ENCODE results near the gene PPP1R11.

PPP1R11 gene

DNA sequence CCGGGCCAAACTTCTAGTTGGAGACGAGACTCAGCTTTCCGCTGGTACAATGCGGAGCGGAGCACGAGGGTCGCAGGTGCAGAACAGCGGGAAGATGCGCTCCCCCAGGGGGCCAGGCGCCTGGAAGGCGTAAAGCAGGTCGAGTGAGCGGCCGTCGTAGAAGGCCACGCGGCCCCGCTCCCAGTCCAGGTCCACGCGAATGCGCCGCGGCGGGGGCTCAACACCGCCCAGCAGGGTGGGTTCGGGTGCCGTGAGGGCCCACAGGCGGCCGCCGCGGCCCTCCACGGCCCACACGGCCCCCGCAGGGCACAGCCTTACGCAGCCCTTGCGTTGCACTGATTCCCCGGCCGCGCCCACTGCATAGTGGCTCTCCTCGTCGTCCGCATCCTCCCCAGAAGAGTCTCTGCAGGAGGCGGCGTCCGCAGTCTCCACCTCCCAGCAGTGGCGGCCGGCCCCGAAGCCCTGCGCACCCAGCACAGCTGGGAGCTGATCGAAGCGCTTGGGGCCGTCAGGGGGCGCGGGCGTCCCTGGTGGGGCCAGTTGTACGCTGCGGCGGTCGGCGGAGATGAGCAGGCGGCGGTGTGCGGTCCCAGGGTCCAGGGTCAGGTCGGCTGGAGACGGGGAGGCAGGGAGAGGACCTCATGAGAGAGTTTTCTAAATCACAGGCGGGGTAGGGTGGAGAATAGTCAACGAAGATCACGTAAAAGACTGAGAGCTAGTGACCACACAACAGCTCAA, 4.3 kb downstream of the PPP1R11 start:
- Mint-ChIP-seq H3K27me3 (peaks cover 50 to 63% of the 10 kb centered on the region in 2 donors), H3K4me3 (peak overlapping the region in 1 of 2 donors; percentile 20), H3K4me1 (ENCODE audit: low read depth in 2 of 2) (peaks cover 47 to 53% of the 10 kb centered on the region in 2 donors), H3K27ac (no peak overlapping the region), H3K9me3 (no peaks in the 10 kb centered on the region), H3K36me3 (ENCODE audit: insufficient read depth) (peaks cover 51% of the 10 kb centered on the region)
- no peak for DNase-seq
- ATAC-seq (replicated peaks), result no peak

DNA sequence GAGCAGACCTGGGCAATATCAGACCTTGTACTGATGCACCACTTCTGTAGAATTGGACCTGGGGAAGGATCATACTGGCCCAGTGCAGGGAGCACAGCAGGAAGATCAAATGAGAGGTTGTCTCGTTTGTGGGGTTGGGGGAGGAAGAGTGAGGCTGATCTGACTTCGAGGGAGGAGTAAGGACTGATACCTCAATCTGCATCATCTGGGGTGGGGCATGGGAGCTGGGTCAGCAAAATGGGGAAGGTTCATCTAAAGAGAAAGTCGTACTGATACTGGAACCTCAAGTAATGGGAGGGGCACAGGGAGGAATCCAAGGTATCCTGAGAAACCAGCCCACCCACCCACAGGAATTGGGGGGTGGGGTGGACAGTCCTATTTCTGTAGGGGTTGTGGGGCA, 4.9 kb downstream of the PPP1R11 start:
- Mint-ChIP-seq H3K4me3 (no peak overlapping the region), H3K27me3 (peaks cover 56 to 70% of the 10 kb centered on the region in 2 donors), H3K36me3 (ENCODE audit: insufficient read depth) (peaks cover 48% of the 10 kb centered on the region), H3K4me1 (ENCODE audit: low read depth in 2 of 2) (peaks cover 46 to 53% of the 10 kb centered on the region in 2 donors), H3K9me3 (no peaks in the 10 kb centered on the region), H3K27ac (no peak overlapping the region)
- DNase-seq (no peak), ATAC-seq (replicated peaks) (no peak)

DNA sequence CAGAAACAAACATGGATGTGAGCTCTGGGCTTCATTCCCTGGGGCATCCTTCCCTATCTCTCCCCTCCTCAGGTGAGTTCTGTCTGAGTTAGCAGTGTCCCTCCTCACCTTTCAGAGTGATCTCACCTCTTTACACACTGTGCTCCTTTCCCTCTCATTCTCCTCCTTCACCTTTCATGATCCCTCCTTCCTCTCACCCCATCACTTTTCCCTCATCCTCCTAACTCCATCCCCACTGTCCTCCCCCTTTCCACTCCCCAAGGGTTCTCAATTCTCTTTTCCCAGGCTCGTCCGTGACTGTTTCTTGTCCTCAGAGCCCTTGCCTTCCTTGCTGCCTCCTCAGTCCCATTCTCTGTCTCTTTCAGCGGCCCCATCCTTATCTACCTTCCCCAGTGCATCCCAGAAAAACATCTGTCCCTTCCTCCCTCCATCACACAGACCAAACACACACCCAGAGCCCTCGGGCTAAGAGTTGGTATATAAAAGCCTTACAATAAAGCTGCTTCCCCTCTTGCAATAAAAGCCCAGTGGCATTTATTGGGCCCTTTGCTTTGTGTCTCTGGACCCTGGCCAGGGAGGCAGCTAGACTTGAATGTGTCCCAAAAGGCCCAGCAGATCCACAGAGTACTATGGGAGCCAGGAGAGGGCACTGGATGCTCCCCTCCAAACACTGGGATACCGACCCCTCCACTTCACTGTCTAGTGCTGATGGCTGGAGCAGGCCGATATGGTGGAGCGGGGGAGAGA, 6.7 kb downstream of the PPP1R11 start:
- no peaks in the 10 kb centered on the region for H3K9me3 Mint-ChIP-seq
- ATAC-seq (replicated peaks) (no peak), DNase-seq (no peak)
- peaks cover 62 to 71% of the 10 kb centered on the region in 2 donors for H3K27me3 Mint-ChIP-seq
- no peak overlapping the region for H3K27ac Mint-ChIP-seq
- H3K36me3 Mint-ChIP-seq (ENCODE audit: insufficient read depth), result peaks cover 34% of the 10 kb centered on the region
- H3K4me3 Mint-ChIP-seq, result peak overlapping the region; percentile 38 to 70
- peaks cover 41 to 42% of the 10 kb centered on the region in 2 donors for H3K4me1 Mint-ChIP-seq (ENCODE audit: low read depth in 2 of 2)

DNA sequence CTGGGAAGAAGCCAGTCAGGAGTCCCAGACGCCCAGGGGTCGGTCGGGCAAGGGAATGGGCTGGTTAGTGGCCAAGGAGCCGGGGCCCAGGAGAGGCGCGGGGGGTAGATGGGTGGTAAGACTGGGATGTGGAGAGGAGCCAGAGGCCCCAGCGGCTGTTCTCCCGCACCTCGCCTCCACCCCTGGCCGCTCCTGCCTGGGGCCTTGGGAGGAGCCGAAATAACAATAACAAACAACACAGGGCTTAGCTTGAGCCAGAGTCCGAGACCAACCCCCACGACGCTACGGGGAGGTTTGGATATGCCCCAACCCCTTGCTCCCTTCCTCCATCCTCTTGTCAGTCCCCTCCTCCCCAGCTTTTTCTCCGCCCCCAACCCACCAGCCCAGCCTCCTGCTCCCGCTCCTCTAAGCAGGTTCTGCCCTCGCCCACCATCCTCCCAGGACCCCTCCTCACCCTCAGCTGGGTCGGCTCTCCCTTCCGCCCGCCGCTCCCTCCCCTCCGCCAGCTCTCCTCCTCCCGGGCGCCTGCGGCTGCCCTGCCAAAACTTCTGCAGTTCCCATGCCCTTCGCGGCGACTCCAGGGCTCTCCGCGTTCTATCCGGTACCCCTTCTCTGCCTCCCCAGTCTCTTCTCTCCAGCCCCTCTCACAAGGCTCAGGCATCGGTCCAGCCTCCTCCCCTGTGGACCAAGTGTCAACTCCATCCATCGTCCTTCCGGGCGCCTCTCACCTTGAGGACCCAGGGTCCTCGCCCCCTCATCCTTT, 7.5 kb downstream of the PPP1R11 start:
- H3K27me3 Mint-ChIP-seq, result peaks cover 62 to 78% of the 10 kb centered on the region in 2 donors
- DNase-seq, result no peak
- no peak for ATAC-seq (replicated peaks)
- peak overlapping the region; percentile 38 to 70 for H3K4me3 Mint-ChIP-seq
- no peak overlapping the region for H3K27ac Mint-ChIP-seq
- H3K4me1 Mint-ChIP-seq (ENCODE audit: low read depth in 2 of 2), result peaks cover 40 to 41% of the 10 kb centered on the region in 2 donors
- peaks cover 25% of the 10 kb centered on the region for H3K36me3 Mint-ChIP-seq (ENCODE audit: insufficient read depth)
- no peaks in the 10 kb centered on the region for H3K9me3 Mint-ChIP-seq

DNA sequence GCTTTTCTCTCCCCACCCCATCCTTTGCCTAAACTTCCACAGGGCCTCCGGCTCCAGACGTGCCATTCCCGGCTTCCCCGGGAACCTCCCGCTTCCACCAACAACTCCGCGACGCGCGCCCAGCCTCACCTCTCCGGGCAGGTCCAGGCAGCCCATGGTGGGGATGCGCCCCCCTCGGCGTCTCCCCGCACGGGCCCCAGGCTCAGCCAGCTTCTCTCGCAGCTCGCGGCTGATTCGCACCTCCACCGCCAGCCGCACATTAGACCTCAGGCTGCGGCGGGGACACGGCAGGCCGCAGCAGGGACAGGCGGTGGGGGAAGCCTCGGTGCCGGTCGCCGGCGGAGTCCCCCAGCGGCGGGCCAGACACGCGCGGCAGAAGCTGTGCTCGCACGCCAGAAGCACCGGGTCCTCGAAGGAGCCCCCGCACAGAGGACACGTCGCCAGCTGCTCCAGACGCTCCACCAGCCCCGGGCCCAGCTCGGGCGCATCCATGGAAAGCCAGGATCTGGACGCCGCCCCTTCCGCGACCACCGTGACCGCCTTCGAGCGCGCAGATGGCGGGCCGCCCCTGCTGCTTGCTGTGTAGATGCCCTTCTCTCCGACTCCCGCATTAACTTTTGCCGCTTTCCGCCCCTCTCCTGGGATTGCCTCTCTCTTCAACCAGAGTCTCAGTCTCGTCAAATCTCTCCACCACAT, 8.2 kb downstream of the PPP1R11 start, which contains the start of gene RNF39:
TSS of gene RNF39 (minus strand) at position 676 of the 696 bp plus-strand sequence. CDS start at position 492, 184 bp downstream.
- Mint-ChIP-seq H3K9me3 (no peaks in the 10 kb centered on the region), H3K4me3 (peak within 1 kb of the TSS; percentile 70 to 78), H3K27ac (no peak within 1 kb of the TSS), H3K36me3 (ENCODE audit: insufficient read depth) (peaks cover 18% of the 10 kb centered on the region), H3K27me3 (peaks cover 59 to 79% of the 10 kb centered on the region in 2 donors), H3K4me1 (ENCODE audit: low read depth in 2 of 2) (peaks cover 36 to 39% of the 10 kb centered on the region in 2 donors)
- ATAC-seq (replicated peaks) (peak; percentile 42), DNase-seq (no peak)

DNA sequence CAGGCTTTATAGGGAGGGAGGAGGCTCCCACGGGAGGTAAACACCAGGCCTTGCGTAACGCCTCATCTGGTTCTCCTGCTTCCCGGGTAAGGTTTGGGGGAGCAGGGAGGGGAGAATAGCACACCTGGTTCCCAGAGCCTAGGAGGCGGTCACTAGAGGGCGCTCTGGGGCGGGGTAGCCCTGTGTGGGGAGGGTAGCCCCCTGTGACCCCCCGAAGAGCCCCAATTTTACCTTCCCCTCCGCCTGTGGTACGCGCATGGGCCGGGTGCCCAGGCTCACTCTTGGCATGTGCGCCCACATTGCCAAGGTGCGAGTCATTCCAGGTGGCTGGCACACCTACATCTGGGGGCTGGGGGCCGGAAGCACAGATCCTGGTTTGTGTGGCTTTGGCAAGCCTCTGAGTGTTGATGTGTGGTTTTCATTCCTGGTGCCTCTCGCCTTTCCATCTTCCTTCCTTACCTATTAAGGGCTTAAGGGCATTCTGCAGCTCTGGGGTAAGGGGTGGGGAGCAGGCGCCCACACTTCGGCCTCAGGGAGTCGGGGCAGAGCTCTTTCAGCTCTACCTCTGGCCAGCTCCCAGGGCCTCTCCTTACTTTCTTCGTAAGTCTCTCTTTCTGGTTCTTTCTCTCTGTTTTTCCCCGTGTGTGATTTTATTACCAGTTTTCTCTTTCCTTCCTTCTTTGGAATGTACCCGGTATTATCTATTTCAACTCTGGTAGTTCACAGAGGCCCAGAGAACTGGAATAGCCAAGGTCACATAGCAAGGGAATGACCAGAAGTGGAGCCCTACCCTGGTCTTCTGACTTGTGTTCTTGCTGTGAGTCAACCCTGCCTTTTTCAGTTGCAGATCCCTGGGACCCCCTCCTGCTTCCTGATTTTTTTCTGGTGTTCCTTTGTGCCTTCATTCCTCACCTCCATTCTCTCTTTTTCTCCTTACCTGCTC, 9.1 kb downstream of the PPP1R11 start:
- H3K4me3 Mint-ChIP-seq, result peak overlapping the region; percentile 70 to 78
- peaks cover 51 to 70% of the 10 kb centered on the region in 2 donors for H3K27me3 Mint-ChIP-seq
- no peak for ATAC-seq (replicated peaks)
- H3K4me1 Mint-ChIP-seq (ENCODE audit: low read depth in 2 of 2), result peaks cover 30 to 31% of the 10 kb centered on the region in 2 donors
- H3K9me3 Mint-ChIP-seq, result no peaks in the 10 kb centered on the region
- H3K27ac Mint-ChIP-seq, result no peak overlapping the region
- DNase-seq, result no peak
- peaks cover 14% of the 10 kb centered on the region for H3K36me3 Mint-ChIP-seq (ENCODE audit: insufficient read depth)

DNA sequence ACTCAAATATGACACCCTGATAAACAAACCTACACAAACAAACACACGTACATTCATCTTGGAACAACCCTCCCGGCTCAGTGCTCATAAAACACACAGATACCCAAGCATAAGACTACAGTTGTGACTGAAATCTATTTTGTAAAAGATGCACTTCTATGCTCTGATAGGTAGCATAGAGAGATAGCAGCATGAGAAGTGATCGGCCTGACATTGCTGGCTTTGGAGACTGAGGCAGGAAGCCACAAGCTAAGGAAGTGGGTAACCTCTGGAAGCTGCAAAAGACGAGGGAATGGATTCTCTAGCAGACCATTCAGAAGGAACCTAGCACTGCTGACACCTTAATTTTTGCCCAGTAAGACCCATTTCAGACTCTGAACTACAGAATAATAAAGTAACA, 10.2 kb downstream of the PPP1R11 start:
- no peak overlapping the region for H3K4me3 Mint-ChIP-seq
- no peaks in the 10 kb centered on the region for H3K9me3 Mint-ChIP-seq
- peaks cover 43 to 60% of the 10 kb centered on the region in 2 donors for H3K27me3 Mint-ChIP-seq
- ATAC-seq (replicated peaks) (peak; percentile 30), DNase-seq (no peak)
- H3K27ac Mint-ChIP-seq, result no peak overlapping the region
- peaks cover 23 to 28% of the 10 kb centered on the region in 2 donors for H3K4me1 Mint-ChIP-seq (ENCODE audit: low read depth in 2 of 2)
- H3K36me3 Mint-ChIP-seq (ENCODE audit: insufficient read depth), result peaks cover 10% of the 10 kb centered on the region

DNA sequence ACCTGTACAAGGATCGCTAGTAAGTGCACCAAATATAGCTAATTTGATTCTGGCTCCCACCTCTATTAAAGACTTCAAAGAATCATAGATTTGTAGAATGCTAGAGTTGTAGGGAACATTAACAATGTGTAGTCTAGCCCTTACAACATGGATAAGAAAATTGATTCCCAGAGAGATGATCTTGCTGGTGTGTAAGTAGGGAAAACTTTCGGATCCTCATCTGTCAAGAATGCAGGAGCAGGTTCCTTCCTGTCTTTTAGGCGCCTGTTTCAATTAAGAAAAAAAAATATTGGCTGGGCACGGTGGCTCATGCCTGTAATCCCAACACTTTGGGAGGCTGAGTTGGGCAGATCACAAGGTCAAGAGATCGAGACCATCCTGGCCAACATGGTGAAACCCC, 20.9 kb downstream of the PPP1R11 start:
- H3K27ac Mint-ChIP-seq, result no peak overlapping the region

DNA sequence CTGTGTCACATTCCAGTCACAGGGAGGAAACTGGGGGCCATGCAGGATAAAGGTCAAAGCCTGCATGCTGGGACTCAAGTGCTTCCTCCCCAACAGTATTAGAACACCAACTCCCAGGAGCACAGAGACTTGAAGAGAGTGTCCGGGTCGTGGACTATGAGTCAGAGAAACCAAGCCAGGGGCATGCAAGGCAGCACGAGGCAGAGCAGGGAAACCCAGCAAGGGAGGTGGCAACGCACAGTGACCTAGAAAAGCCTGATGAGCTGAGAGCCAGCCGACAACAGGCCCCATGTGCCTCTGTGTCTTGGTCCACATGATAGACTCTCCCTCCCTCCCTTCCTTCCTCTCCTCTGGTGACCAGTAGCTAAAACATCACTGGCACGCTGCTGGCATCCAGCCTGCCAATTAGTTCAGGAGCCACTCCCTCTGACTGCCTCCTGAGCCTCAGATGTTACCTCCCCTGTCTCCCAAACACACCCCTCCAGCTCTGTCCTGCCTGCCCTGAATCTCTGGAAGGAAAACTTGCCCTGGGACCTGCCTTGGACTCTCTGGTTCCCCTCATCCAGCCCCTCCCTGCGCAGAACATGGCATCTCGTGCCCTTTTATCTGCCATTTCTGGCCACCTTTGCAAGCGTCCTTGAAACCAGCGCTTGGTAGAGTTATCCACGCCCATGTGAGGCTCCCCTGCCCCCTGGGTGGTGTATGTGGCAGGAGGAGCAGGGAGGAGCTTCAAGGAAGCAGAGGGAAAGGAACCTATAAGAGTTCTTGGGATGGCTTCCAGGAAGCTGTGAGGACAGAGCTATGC, 24.8 kb downstream of the PPP1R11 start:
- DNase-seq, result no peak
- no peak overlapping the region for H3K4me3 Mint-ChIP-seq
- peaks cover 84 to 90% of the 10 kb centered on the region in 2 donors for H3K27me3 Mint-ChIP-seq
- no peaks in the 10 kb centered on the region for H3K9me3 Mint-ChIP-seq
- no peaks in the 10 kb centered on the region for H3K4me1 Mint-ChIP-seq (ENCODE audit: low read depth in 2 of 2)
- no peak for ATAC-seq (replicated peaks)
- H3K27ac Mint-ChIP-seq, result no peak overlapping the region
- H3K36me3 Mint-ChIP-seq (ENCODE audit: insufficient read depth), result no peaks in the 10 kb centered on the region

More for the DNA sequence above, 20.9 kb downstream of the PPP1R11 start:
- ATAC-seq (replicated peaks) (no peak), DNase-seq (no peak)
- peaks cover 2% of the 10 kb centered on the region for H3K36me3 Mint-ChIP-seq (ENCODE audit: insufficient read depth)
- no peaks in the 10 kb centered on the region for H3K4me1 Mint-ChIP-seq (ENCODE audit: low read depth in 2 of 2)
- no peaks in the 10 kb centered on the region for H3K9me3 Mint-ChIP-seq
- peaks cover 72 to 78% of the 10 kb centered on the region in 2 donors for H3K27me3 Mint-ChIP-seq
- H3K4me3 Mint-ChIP-seq, result no peak overlapping the region

DNA sequence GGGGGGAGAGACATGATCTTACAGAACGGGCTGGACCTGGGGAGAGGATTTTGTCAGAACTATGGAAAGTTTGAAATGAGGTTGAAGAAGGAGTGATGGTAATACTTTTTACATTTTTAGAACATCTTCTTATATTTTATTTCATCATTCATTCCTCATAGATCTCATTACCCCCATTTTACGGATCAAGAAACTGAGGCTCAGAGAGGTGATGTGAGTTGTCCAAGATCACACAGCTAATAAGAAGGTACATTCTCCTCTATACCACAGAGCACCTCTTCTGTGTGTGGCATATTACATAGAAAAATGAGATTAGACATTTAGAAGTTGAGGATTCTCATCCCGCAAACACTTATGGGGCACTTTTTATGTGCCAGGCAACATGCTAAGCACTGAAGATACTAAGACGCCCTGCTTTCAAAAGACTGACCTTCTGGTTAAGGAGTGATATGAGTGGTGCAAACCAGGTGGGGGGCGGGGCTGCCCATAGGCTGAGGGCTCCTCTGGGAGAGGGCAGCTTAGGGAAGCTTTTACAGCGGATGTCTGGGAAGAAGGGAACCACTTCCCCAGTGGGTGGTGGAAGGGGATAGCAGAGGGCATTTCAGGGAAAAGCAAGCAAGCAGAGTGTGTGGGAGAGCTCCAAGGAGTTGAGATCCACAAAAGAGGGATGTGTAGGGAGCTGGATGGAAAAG, 26.0 kb downstream of the PPP1R11 start:
- Mint-ChIP-seq H3K9me3 (no peaks in the 10 kb centered on the region), H3K27ac (no peak overlapping the region), H3K27me3 (peaks cover 84 to 92% of the 10 kb centered on the region in 2 donors), H3K4me1 (ENCODE audit: low read depth in 2 of 2) (peaks cover 0 to 4% of the 10 kb centered on the region in 2 donors), H3K4me3 (no peak overlapping the region), H3K36me3 (ENCODE audit: insufficient read depth) (no peaks in the 10 kb centered on the region)
- ATAC-seq (replicated peaks), result no peak
- DNase-seq, result no peak
